AG09319 (cell line): Measurements from ENCODE around the gene HOXC10.

Experiments
- DNase-seq: peaks from one replicate; pipeline ENCODE4 v3.0.0-alpha.2; 2010; ENCODE audit warnings: low read depth; ENCODE audit errors: extremely low read depth
- TF ChIP-seq, protein P1 (sequence below): IDR thresholded peaks from 2 replicates; pipeline ENCODE4 v1.5.1; 2011; ENCODE audit warnings: low read depth, mild to moderate bottlenecking, inconsistent platforms, low read length, moderate library complexity

The HOXC10 gene

DNA sequence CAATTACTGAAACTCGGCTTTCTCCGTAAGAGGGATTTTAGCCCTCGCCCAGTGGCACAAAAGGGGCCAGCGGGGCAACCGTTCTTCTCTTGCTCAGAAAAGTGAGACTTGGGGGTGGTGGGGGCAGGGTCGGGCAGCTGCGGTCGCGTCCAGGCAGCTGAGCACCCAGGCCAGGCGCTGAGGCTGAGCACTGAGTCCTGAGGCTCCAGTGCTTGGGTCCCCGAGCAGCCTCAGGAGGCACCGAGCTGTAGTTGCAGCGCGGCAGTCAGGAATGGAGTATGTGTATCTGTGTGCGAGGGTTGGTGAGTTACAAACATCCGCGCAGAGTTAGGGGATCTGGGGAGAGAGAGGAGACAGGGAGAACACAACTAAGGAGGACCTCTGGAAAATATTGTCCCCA, 39.2 kb downstream of the HOXC10 start:
- no peak for DNase-seq
- TF ChIP-seq, protein P1, sequence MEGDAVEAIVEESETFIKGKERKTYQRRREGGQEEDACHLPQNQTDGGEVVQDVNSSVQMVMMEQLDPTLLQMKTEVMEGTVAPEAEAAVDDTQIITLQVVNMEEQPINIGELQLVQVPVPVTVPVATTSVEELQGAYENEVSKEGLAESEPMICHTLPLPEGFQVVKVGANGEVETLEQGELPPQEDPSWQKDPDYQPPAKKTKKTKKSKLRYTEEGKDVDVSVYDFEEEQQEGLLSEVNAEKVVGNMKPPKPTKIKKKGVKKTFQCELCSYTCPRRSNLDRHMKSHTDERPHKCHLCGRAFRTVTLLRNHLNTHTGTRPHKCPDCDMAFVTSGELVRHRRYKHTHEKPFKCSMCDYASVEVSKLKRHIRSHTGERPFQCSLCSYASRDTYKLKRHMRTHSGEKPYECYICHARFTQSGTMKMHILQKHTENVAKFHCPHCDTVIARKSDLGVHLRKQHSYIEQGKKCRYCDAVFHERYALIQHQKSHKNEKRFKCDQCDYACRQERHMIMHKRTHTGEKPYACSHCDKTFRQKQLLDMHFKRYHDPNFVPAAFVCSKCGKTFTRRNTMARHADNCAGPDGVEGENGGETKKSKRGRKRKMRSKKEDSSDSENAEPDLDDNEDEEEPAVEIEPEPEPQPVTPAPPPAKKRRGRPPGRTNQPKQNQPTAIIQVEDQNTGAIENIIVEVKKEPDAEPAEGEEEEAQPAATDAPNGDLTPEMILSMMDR = no peak

DNA sequence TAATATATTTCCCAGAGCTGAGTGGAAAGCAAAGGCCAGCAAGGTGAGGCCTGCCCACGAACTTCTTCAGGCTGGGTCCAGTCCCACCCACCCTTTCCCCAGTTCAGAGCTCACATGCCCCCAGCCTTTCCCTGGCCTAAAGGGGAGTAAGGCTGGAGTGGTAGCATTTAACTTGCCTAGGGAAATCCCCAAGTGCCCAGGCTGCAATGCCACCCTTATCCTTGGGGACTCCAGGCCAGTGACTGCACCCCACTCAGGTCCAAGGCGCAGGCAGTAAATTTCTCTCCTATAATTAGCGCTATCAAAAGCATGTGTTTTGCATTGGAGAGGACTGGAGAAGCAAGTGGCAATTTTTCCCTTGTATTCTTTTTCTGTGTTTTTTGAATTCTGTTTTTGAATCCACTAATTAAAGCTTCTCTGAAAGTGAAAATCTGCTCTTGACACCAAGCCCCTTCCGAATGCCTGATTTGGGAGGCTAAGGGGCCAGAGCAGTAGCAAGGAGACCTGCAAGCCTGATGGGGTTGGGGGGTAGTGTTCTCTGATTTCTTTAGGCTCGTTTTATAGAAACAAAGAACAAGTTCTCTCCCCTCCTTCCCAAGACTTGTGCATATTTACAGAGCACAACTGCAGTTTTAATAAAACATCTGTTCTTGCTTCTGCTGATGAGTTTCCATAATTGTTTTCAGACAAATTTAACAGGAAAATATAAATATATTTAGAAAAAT, 39.8 kb downstream of the HOXC10 start:
- TF ChIP-seq, protein P1 = no peak
- DNase-seq = no peak

DNA sequence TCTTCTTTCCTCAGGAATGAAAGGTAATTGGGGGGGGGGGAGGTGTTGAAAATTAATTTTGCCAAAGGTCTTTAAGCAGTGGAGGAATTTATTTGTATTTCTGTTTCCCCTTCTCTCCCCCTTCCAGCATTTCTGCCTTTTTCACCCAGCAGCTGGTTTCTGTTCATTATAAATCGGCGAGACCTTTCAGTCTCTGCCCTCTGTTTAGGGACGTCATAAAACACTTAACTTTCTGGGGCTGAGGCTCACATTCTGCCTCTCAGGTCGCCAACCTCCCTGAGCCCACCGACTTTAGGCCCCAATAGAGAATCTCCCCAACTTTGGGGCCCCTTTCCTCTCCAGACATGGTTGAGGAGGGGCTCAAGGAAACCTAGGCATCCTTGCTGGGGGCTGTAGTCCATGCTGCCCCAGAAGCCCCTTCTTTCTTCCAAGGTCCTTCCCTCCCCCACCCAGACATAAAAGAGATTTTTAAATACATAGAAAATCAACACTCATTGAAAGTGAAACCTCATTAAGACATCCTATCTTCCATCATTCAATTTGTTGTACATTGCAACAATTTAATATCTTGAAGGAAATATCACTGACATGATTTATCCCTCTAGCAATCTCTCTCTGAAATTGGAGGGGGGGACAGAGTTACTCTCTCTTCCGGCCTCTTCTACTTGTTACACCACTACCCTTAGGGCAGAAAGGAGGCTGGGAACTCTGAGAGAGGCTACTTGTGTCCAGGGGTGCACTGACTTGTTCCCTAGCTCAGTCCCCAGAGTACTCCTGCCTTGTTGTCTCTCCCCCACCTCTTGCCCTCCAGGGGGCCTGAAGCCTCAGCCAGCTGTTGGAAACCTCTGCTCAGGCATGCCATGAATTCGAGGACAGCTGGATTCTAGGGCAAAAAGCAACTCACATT, 40.8 kb downstream of the HOXC10 start:
- TF ChIP-seq, protein P1 = no peak
- no peak for DNase-seq

DNA sequence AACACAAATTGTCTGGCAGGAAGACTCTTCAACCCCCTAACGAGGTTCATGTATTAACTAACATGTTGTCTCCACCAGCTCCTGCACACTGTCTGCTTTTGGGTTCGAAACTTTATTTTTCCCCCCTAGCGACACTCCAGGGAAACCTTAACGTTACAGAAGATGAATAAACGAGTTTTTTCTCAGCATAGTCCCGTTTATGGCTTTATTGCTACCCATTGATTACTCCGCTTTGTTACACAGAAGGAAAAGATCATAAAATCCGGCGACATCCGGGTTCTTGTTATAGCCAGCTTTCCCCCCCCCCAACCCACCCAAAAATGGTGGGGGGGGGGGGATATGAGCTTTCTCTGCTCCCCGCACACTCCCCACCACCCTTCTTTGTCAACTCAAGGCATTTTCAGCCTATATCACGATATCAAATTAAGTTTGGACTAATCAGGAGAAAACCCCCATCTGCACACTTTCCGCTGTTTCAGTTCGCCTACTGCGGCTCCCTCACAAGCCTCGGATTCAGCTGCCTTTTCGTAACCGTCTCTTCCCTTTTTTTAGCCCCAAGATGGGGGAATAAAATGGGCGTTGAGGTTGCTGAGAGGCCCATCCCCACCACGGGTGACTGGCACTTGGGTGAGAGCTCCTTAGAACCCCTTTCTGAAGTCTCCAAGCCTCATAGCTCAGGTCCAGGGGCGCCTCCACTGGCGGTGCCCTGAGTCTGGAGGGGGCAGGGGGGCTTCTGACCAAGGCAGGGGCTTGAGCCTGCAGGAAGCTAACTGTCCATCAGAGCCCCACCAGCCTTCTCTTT, 41.9 kb downstream of the HOXC10 start:
- DNase-seq = no peak
- TF ChIP-seq, protein P1 = no peak

DNA sequence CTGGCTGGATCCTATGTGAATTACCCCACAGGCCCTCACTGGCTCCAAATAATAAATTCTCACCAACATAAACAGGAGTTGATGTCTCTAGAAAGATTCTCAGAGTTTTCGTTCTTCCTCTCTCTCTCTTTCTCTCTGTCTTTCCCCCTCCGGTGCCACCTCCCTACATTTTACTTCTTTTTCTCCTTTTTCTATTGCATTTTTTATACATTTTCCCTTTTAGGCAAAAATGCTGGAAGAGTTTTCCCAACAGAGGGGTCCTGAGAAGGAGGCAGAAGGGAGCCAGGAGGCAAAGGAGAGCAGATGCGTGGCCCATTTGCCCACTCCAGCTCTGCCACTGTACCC, 42.5 kb downstream of the HOXC10 start:
- TF ChIP-seq, protein P1 = no peak
- no peak for DNase-seq

DNA sequence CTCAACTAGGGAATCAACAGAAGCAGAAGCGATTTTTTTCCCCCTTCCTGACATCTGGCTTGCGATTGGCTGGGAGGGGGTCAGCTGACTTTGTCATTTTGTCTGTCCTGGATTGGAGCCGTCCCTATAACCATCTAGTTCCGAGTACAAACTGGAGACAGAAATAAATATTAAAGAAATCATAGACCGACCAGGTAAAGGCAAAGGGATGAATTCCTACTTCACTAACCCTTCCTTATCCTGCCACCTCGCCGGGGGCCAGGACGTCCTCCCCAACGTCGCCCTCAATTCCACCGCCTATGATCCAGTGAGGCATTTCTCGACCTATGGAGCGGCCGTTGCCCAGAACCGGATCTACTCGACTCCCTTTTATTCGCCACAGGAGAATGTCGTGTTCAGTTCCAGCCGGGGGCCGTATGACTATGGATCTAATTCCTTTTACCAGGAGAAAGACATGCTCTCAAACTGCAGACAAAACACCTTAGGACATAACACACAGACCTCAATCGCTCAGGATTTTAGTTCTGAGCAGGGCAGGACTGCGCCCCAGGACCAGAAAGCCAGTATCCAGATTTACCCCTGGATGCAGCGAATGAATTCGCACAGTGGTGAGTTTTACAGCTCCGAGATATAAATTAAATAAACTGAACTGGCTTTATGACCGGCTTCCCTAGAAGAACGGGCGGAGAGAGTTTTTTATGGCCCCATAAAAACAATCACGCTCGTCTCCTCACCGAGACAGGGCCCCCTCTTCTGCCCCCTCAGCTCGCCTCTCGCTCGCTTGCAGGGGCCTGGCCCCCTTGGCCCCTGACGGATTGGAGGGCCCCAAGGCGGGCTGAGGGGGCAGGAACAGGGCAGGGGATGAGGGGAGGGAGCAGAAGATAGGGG, 43.6 kb downstream of the HOXC10 start, which contains the start of gene HOXC6:
Gene HOXC6 (plus strand): TSS at position 127 of the 888 bp plus-strand sequence. CDS start 82 bp downstream, at position 209.
- TF ChIP-seq, protein P1 = no peak
- no peak for DNase-seq
